ENCODE measurements around the gene HS2ST1.
A peak's percentile ranks its signal among the peaks of the same experiment; 100 is the strongest.

The HS2ST1 gene

DNA sequence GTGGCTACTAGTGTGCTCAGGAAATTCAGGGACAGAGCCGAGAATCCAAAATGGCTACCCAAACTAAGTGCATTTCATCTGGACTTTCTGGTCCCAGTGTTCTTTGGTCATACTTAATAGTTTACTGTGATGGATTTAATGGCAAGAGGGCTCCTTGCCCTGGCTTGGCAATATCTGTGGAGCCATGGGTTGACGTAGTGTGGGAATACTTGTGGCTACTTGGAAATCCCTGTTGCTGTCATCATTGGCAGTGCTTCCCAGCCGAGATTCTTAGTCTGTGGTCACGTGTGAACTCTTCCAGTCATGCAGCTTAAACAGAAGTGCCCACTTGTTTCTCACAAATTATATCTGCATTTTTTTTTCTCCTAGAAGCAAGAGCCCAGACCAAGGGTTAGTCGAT is 198.9 kb downstream of the HS2ST1 start:
- DNase-seq (ENCODE audit: low spot score), result no peak

DNA sequence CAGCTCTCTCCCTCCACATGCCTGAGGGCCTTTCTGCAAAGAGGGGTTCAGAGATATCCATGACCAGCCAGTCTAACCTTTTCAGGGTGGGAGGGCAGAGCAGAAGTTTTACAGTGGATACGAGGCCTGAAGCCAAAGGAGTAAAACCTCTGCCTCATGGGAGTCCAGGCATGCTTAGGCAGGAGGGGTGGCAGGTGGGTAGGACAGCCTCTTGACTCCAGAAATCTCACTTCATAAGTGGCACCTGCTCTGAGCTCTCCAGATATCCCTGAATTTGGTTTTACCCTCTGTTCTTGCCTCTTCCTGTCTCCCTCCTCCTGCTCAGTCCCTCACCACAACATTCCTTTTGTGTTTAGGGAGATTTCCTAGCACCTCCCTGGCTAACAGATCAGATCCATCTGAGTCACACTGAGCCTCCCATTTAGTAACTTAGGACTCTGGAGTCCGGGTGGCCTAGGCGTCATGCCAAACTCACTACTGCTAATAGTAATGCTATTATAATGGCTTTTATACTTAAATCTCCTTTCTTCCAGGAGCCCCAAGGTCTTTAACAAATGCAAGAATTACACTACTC is 201.0 kb downstream of the HS2ST1 start:
- no peak for DNase-seq (ENCODE audit: low spot score)

DNA sequence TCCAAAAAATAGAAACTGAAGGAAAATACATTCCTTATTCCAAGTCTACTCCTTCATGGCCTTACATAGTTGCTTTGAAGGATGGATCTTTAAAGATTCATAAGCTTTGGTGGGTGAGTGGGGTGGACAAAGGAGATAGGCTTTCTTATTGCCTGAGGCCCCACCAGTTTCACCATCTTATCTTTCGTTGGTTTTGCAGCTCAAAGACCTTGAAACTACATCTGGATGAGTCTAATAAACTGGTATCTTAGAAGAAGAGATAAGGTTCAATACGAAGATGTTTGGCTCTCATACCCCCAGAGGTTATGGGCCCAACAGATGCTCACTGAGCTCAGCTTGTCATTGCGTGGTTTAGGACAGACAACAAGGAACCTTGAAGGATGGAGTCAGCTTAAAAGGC is 201.5 kb downstream of the HS2ST1 start:
- no peak for DNase-seq (ENCODE audit: low spot score)

DNA sequence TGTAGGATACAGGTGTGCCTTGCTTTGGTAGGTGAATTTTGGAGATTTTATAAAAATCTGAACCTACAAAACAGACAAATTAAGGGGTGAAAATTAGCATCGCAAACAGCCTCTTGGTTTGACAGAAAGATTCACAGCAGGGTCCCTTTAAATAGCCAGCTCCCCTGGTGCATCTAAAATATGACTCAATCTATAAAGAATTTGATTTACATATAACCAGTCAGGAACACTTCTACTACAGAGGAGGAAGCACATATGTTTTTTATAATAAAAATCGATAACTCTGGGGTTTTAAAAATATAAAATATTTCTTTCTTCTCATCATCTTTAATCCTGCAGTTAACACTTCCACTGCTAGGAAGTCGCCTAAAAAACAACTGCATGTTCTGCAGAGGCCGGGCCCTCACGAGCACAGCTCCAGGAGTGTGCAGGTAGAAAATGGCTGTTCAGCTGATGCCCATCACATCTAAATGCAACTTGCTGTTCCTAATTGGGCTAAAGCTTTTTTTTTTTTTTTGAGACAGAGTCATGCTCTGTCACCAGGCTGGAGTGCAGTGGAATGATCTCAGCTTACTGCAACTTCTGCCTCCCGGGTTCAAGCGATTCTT is 203.4 kb downstream of the HS2ST1 start:
- DNase-seq (ENCODE audit: low spot score), result no peak

DNA sequence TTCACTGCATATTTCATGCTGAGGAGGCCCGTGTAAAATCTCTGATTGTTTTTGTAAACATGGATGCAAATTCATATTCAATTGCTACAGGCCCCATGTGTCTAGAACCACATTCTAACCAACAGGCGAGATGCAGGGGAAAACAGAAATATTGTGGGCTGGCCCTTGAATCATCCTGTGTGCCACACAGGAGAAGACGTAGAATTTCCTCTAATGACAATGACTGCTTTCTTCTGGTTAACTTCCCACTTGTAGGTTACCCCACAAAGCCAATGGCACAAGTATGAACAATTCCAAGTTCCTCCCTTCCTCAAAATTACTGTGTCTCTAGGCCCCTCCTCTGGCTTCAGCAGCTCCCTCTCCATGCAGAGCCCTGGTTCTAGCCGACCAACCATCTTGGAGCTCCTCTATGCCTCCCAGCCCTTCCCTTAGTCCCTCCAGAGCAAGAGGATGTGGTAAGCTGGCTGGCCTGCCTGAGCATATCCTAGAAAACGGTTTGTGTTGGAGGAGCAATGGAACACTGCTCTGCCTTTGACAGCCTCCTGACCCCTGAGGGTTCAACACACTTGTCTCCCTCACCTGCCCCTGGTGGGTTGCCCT is 205.2 kb downstream of the HS2ST1 start:
- DNase-seq (ENCODE audit: low spot score), result no peak

DNA sequence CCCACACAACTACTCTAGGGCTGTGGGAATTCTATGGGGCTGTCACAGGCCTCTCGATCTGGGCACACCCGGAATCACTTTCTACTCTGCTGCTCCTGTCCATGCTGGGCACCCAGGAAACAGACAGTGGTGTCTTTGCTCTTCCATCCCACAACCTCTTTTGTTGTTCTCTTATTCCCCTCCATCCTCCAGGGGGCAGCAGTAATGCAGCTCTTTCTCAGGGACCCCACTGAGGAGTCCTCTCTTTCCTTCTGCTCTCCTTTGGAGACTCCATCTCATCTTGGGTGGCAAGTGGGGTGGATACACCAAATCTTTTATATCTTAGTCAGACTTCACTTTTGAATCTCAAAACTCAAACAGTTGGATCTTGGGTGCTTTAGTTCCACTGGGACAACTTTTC is 206.3 kb downstream of the HS2ST1 start:
- DNase-seq (ENCODE audit: low spot score), result no peak

DNA sequence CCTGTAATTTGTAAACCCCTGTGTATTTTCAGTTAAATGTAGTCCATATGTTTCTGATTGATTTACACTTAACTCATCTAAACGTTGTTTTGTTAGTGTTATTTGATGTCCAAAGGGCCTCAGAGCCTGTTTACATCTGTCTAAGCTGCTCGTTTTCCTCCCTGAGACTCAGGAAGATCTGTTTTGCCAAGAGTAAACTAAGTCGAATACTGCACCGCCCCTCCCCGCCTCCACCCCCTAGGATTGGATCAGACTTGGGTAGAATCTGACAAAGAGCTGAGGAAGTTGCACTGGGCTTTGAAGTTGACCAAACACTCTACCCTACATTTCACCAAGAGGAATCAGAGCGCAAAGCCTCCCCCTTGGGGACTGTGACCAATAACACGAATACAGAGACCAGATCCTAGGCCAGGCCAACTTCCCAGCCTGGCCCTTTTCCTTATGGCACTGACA is 207.3 kb downstream of the HS2ST1 start:
- no peak for DNase-seq (ENCODE audit: low spot score)

DNA sequence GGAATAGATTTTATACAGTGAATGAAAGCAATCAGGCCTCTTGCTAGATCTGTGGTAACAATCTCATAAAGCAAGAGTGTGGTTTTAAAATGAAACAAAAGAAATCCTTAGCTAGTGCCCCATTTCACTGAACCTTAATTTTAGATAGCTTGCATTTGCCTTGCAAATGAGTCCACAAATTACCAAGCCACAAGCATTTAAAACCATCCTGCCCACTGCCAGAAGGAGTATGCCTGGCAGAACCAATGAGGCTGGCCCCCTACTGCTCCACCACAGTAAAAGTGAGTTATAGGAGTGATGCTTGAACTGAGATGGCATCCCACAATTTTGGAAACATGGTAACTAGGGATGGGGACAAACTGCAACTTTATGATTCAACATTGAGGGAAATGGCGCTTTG is 207.8 kb downstream of the HS2ST1 start:
- no peak for DNase-seq (ENCODE audit: low spot score)

DNA sequence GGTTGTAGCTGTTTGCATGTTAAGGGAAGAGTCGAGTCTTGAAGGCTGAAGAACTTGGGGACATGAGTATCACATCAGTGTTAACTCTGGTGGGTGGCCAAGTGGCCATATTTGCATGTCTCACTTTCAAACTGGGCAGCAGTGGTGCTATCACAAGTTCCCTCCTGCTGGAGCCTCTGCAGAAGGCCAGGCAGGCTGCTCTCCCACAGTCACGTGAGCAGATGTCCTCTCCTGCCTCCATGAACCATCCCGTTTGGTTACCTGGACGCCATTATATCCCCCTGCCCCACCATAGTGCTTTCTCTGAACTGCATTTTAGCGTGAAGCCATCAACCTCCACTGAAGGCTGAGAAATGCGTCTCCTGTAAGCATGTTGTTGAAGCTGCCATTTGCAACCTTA is 209.2 kb downstream of the HS2ST1 start:
- DNase-seq (ENCODE audit: low spot score), result no peak

DNA sequence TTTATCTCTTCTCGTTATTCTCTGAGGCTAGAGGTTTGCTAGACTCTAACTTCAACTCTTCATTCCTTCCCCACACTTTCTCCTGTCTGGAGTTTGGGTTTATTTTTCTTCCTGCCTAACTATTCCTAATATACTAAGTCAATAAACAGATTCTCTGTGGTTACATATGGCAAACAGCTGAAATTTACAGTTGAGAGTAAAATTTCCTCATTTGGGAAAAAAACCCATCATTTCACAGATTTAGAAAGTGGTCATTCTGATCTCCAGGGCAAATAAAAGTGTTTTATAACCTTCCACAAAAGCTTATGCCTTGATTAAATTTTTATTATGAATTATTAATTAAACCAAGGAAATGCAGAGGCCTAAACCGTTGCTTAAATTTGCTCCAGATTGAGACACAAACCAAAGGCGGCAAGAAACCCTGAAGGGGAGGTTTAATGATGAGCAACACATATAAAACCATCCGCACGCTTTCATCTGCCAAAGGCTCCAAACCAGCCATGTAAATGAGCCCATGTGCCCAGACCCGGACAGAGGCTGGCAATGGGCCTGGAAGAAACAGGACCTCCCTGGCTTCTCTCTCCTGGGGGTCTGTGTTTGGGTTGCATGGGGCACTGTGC is 212.6 kb downstream of the HS2ST1 start:
- no peak for DNase-seq (ENCODE audit: low spot score)

DNA sequence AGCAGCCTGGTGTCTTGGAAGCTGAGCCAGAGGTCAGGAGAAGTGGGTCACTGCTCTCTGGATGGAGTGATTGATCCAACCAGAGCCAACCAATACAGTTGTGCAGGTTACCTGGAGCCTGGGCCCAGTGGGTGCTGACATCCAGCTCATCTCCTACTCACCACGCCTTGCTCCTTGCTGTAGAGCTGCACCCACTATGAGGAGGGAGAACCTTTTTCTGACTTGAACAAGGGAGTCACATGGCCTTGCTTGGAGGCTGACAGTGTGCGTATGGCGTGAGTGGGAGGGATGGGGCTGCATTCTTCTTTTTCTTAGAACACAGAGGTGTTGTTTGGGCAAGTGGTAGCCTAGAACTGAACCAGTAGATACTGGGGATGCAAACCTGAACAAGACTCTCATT is 213.1 kb downstream of the HS2ST1 start:
- no peak for DNase-seq (ENCODE audit: low spot score)

DNA sequence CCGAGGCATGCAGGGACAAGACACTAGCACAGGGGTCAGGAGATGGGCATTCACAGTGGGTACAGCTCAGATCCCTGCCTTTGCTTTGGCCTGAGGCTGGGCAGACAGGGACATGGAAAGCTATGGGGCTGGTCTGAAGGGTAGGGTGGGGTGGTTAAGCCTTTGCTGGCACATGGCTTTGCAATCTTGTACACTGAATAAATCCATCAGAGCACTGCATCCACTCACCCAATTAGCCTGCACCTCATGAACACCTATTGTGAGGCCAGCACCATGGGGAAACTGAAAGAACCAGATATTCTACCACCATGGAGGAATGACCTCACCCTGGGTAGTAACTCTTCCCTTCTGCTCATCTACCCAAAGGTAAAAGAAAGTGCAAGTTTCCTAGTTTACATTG is 214.6 kb downstream of the HS2ST1 start:
- no peak for DNase-seq (ENCODE audit: low spot score)

DNA sequence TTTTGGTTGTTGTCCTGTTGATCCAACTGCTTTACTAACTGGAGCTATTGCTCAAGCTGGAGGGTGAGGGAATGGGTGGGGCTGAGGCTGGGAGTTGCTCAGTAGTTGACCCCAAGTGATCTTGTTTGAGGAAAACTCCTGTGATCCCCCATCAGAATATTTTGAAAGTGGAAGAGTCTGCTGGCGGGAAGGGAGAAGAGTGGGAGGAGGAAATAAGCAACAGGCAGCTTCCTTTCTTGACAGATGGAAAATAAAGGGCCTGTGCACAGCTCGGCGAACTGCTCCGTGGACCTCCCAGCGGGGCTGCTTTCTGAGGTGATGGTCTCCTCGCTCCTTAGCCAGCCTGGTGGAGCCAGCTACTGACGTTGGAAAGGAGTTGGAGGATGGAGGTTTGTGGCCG is 215.2 kb downstream of the HS2ST1 start:
- DNase-seq (ENCODE audit: low spot score), result no peak

DNA sequence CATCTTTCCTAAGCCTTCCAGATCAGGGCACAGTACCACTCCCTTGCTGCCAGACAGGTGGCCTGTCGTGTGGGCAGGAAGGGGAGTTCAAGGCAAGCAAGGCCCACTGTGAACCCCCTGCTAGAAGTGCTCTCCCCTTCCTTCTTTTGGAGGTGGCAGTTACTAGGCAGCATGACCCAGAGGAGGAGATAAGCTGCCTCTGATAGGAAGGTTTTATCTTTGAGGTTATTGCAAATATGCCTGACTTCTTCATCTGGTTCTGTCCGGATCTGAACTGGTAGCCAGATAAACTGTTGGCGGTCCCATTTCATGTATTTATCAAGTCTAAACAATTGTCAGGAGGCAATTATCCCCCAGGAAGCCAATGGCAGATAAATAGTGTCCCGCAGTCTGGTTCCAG is 216.0 kb downstream of the HS2ST1 start:
- no peak for DNase-seq (ENCODE audit: low spot score)

DNA sequence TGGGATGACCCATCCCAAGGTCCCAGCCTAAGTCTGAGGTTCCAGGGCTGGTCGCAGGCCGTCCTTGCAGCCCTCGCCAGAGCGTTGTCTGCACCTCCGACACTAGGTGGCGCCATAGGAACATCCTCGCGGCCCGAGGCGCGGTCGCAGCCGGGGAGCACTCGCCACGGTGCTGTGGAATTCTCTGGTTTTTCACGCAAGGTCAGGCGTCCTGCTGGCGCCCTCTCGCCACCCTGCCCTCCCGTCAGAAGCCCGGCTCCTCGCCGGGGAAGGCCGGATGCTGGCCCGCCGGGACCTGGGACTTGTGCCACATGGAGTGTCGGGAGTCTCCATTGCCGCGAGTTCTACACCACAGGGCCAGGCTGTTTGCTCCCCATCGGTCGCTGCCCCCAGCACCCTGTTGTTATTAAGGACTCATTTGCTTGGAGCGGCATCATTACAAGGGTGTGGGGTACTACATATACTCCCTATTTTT is 217.4 kb downstream of the HS2ST1 start:
- peak; percentile 91 for DNase-seq (ENCODE audit: low spot score)

DNA sequence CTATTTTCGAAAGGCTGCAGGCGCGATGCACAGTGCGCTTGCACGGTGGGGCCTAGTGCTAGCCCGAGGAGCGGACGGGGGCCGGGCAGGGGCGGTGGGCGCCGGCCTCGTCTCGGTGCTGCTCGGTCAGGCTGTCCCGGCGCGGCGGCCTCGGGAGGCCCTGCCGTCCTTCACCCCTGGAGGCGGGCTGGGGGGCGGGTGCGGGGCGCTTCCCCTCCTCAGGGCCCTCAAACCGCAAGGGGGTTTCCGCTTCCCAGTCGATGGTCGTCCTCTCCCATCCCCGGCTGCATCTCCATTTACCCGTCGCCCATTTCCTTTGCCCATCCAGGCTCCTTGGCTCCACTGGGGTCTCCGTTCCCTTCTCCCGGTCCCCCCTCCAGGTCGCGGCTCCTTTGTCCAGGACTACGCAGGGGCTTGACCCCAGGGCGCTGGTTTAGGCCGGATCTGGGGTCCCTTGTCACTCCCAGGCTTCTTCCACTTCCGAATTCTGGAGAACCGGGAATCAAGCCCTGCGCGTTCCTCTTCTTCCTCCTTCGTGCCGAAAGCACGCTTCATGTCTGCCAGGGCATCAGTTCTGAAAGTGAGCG is 217.9 kb downstream of the HS2ST1 start:
- peak; percentile 79 for DNase-seq (ENCODE audit: low spot score)

DNA sequence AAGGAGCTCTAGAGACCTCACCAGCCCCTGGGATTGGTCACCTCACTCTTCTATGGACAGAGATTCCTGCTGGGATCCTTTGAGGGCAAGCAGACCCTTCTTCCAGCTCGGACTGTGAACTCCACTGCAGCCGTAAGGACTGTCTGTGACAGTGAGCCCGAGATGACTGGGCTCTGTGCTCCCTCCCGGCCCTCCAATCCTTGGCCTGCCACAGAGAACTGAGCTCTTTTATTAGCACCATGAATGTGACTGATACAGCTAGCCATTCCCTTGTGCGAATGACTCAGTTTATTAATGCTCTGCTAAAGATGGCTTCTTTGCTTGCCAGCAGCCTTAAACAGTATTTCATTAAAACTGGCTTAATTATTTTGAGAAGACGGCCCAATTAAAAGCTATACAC is 219.6 kb downstream of the HS2ST1 start:
- no peak for DNase-seq (ENCODE audit: low spot score)

DNA sequence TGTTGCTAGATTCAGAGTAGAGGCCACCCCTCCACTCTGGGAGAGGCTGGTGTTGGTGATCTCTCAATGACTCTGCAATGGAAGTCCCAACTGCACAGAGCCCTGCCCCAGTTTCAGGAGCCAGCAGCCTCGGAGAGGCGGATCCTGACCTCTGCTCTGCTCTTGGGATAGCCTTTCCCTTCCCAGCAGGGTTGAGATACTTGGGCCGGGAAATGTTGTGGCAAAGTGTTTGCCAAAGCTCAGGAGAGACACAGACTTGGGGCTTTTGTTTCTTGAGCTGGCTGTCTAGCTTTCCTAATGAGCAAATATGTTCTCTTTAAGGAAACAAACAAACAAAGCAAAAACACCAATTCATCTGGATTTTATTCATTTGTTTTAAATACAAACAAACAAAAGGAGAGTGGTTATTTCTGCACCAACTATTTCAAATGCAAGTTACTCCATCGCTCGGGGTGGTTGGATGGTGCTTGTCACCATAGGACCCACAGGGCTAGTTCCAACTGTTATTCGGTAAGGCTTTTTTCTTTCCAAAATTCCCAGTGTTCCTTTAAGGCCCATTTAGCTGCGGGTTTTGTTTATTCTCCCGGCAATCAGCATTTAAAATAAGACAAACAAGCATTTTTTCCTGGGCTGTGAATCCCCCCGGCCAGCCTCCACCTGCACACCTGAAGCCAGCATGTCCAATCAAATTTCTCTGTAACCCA is 220.3 kb downstream of the HS2ST1 start:
- DNase-seq (ENCODE audit: low spot score), result no peak

DNA sequence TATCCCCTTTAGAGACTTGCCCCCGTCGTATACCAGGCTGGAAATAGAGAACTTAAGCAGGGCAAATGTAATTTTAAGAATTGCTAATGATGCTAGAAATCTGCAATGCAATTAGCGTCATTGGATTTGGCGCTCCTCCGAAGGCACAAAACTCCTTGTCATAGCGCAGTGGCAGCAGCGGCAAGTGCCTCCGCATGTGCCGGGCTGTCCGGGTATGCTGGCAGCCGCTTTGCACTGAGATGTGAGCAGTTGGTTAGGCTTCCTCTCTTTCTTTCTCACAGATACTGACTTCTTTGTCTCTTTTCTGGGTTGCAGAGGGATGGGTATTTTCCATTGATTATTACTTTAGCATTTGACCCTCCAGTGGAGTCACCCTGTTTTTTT is 220.9 kb downstream of the HS2ST1 start:
- DNase-seq (ENCODE audit: low spot score), result no peak

DNA sequence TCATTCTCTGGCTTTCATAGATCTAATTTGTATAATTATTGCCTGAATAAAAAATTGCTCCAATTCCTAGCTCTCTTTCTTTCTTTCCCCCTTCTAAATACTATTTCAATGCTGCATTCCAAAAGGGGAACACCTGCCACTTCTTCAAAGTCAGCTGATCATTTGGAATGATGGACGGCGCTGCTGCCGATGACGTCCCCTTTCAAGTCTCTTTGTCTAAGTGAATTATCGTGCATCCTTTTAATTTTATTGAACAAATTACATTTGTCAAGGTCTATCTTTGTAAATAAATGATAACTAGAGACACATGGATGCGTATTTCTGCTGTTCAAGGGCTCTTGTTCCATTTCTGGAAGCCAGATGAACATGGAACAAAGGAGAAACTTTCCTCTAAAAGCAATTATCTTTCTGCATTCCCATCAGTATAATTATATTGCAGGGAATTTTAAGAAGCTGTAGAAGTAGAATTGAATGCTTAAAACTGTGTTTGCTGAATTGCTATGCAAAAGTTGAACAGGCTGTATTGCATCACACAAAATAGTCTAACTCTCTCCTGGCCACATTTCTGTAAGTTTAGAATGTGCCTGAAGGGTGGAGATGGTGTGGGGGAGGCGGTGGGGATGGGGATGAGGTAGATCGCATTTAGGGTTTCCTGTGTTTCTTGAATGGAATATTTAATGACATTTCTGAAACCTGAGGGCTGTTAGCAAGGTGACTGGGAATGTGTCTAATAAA is 222.3 kb downstream of the HS2ST1 start:
- DNase-seq (ENCODE audit: low spot score), result no peak

DNA sequence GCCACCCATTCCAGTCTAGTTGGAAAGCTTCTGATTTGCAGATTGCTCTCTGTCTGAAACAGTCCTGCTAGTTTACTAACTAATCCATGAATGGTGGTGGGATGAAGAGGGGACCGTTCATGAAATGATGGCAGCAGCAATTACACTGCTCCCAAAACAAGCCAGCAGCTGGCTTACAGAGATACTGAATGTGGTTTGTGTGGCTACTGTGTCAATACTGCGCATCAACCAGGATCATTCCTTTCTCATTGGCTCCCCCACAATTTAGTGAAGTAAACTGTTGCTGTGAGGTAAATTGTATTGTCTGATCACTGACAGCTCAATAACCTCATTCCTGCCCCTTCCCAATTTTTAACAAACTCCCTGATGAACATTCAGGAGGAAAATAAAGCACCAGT is 222.9 kb downstream of the HS2ST1 start:
- no peak for DNase-seq (ENCODE audit: low spot score)

All from left forelimb (tissue), 1 donor.